Ovary (tissue), 3 donors: ENCODE measurements around the gene LRCH1.

ENCODE experiments used
- CTCF ChIP-seq, 3 donors: fragments of 450-650 bp in 2 of 3; fragments of 200-600 bp in 1 of 3; IDR thresholded peaks; one replicate each; pipeline versions ENCODE4 v1.5.1 to v1.8.0; 2016 to 2022; ENCODE audit warnings: antibody characterized with exemption in 3 of 3, mild to moderate bottlenecking in 1 of 3
- EP300 ChIP-seq: sonication (generic); formaldehyde crosslinking; IDR thresholded peaks from one replicate; pipeline ENCODE4 v1.6.1; 2017; ENCODE audit warnings: antibody characterized with exemption
- POLR2A ChIP-seq: fragments of 450-650 bp; IDR thresholded peaks from one replicate; pipeline ENCODE4 v1.6.1; 2017; ENCODE audit warnings: antibody characterized with exemption, mild to moderate bottlenecking, moderate library complexity
- donor health status: DM: no; HTN: no; CAD: no.

DNA sequence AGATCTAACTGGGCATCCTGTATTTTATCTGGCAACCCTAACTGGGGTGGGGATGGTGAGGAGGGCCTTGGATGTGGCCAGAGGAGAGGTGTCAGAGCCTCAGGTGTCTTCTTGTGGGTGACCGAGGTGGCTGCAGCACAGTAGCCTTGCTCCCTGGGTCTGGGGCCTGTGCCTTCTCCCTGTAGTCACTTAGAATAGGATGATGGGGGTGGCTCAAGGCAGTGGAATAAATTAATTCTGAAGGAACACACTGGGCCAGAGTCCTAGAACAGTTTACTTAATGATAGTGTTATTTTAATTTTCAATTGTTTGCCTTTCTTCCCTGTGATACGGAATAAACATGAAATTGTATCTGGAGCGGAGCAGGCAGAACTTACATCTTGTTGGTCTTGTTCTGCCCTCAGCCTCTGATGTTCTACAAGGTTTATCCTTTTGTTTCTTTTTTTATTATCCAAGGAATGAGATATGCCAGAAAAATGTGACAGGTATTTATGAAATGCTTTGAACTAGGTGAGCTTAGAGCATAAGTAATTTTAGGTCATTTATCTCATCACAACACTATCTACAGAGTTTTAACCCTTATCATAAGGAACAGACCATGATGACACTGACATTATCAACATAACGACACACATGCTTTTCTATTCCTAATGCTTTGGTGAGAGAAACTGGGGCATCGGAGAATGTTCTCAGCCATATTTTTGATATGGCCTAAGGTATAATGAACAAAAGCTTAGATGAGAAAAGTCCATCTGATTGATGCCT is 51.4 kb downstream of the LRCH1 start:
- TF ChIP-seq CTCF (IDR thresholded peaks at IDR 0.05) (no peak), POLR2A (no peak), EP300 (no peak)
